Measurements from ENCODE around the gene OBP2A. TPM values are rescaled to one million over a fixed set of nuclear protein-coding genes. Genes with fewer than 3 reads are reported as not detected.

The OBP2A gene
- total RNA-seq, 1 experiment from 2014 or later, result not detected

GRCh38 chr9:135509458-135509857 is 36.5 kb upstream of the OBP2A start:
- H3K4me3 Mint-ChIP-seq, result no peak overlapping the region
- no peaks in the 10 kb centered on the region for H3K79me2 ChIP-seq (ENCODE audit: insufficient read depth, low read length)

More at GRCh38 chr9:135509458-135509857, 36.5 kb upstream of the OBP2A start:
- no peaks in the 10 kb centered on the region for H3K79me1 ChIP-seq (ENCODE audit: insufficient read depth, low read depth, low read length, poor library complexity, severe bottlenecking)
- H3K27me3 ChIP-seq (ENCODE audit: insufficient read depth, low read length), result no peaks in the 10 kb centered on the region
- Mint-ChIP-seq H3K27ac (no peak overlapping the region), H3K4me1 (peaks cover 5 to 11% of the 10 kb centered on the region in 2 experiments; a peak in 1 of 4 replicates), H3K36me3 (ENCODE audit: insufficient read depth in 1 of 3, low read depth in 3 of 3) (peaks cover 4 to 8% (median 7%) of the 10 kb centered on the region in 3 experiments; a peak in 6 of 7 replicates), H3K9me3 (no peaks in the 10 kb centered on the region; a peak in 1 of 5 replicates), H3K27me3 (ENCODE audit: low read depth) (no peaks in the 10 kb centered on the region)
- H2BK12ac ChIP-seq (ENCODE audit: insufficient read length, low read depth, low read length), result no peak overlapping the region
- H3K27ac ChIP-seq (ENCODE audit: insufficient read length, low read depth, low read length), result no peak overlapping the region
- TF ChIP-seq CTCF (conservative IDR thresholded peaks at IDR 0.05), result no peak
- H4K91ac ChIP-seq (ENCODE audit: insufficient read length, low read depth, low read length), result no peak overlapping the region
- no peak overlapping the region for H3K56ac ChIP-seq (ENCODE audit: insufficient read length, low read depth, low read length)
- no peaks in the 10 kb centered on the region for H3K23me2 ChIP-seq (ENCODE audit: insufficient read length, low read depth, low read length, poor library complexity, severe bottlenecking)
- H3K4ac ChIP-seq (ENCODE audit: low read depth, low read length), result no peak overlapping the region
- no peak overlapping the region for H2BK5ac ChIP-seq (ENCODE audit: insufficient read length, low read length)
- DNase-seq, result no peak
- no peaks in the 10 kb centered on the region for H3K9me3 ChIP-seq (ENCODE audit: control insufficient read depth, low read depth, low read length)
- WGBS (ENCODE audit: extremely low coverage, insufficient read length, low lambda C conversion rate), result no CpG with 5 or more reads among the region's 2 CpGs
- H3K9ac ChIP-seq (ENCODE audit: extremely low read depth, insufficient read length, low read length), result no peak overlapping the region
- no peak overlapping the region for H3K18ac ChIP-seq (ENCODE audit: insufficient read length, low read depth, low read length)
- no peak overlapping the region for H4K8ac ChIP-seq (replicated peaks; ENCODE audit: insufficient read length, low read depth, low read length)
- no peak overlapping the region for H3K23ac ChIP-seq (ENCODE audit: insufficient read length, low read depth, low read length)
- H2AFZ ChIP-seq (ENCODE audit: low read length), result no peak overlapping the region
- no peak overlapping the region for H3K4me2 ChIP-seq (ENCODE audit: insufficient read depth, insufficient read length, low read length)
- no peak overlapping the region for H4K5ac ChIP-seq (ENCODE audit: insufficient read length, low read depth, low read length)
- H2AK5ac ChIP-seq (ENCODE audit: insufficient read length, low read length), result no peak overlapping the region
- no peaks in the 10 kb centered on the region for H4K20me1 ChIP-seq (ENCODE audit: control insufficient read depth, insufficient read depth, insufficient read length)
- 0 out of 2 replicates have a peak, but pooled peaks cover 2% of the 10 kb centered on the region for H3K4me1 ChIP-seq (ENCODE audit: insufficient read depth, low read length)
- no peak overlapping the region for H2BK120ac ChIP-seq (ENCODE audit: low read depth, low read length, poor library complexity, severe bottlenecking)
- H3T11ph ChIP-seq (ENCODE audit: low read length), result no peak overlapping the region
- H3K14ac ChIP-seq (ENCODE audit: insufficient read depth, low read length), result no peak overlapping the region
- H2BK15ac ChIP-seq (ENCODE audit: low read depth, low read length), result no peak overlapping the region
- H2BK20ac ChIP-seq (ENCODE audit: low read depth, low read length, poor library complexity, severe bottlenecking), result no peak overlapping the region
